Lung microvascular endothelial cell (primary cell): ENCODE measurements around the gene IPO8. TPM values are rescaled to one million over a fixed set of nuclear protein-coding genes. Genes with fewer than 3 reads are reported as not detected.

Experiments
- DNase-seq, 2 donors: peaks; one replicate each; pipeline versions ENCODE4 v3.0.0 to v3.0.0-alpha.2; 2010; ENCODE audit warnings: low read depth in 2 of 2
- total RNA-seq: library from RNA; depleted of rRNA; stranded (reverse); fragments of >200 nt; gene quantifications from 2 replicates; pipeline ENCODE4 v1.2.1, GENCODE V29; 2014

The IPO8 gene
- total RNA-seq = 31.5 and 32.0 TPM in 2 replicates

- peak; percentile 94 to 96 for DNase-seq
Measured at GRCh38 chr12:30695199-30696102, at the start of gene IPO8. Gene IPO8, minus strand, starts transcription at chr12:30695869. Its CDS starts 222 bp downstream, at chr12:30695647.

- DNase-seq = no peak
Measured at GRCh38 chr12:30744321-30744720, 48.7 kb upstream of the IPO8 start.

- DNase-seq = no peak
Measured at GRCh38 chr12:30740274-30740673, 44.6 kb upstream of the IPO8 start.

GRCh38 chr12:30739020-30739419 lies 43.4 kb upstream of the IPO8 start:
- DNase-seq = no peak

GRCh38 chr12:30732954-30733637 lies 37.4 kb upstream of the IPO8 start:
- no peak for DNase-seq

GRCh38 chr12:30730011-30730410 lies 34.3 kb upstream of the IPO8 start:
- DNase-seq = no peak

GRCh38 chr12:30729547-30729946 lies 33.9 kb upstream of the IPO8 start:
- no peak for DNase-seq

GRCh38 chr12:30726647-30727046 lies 31.0 kb upstream of the IPO8 start:
- no peak for DNase-seq

- peak in 1 of 2 donors; percentile 85 for DNase-seq
Measured at GRCh38 chr12:30725739-30726138, 30.1 kb upstream of the IPO8 start.

- DNase-seq = no peak
Measured at GRCh38 chr12:30719060-30719459, 23.4 kb upstream of the IPO8 start.

GRCh38 chr12:30707613-30708342 lies 12.1 kb upstream of the IPO8 start:
- no peak for DNase-seq

GRCh38 chr12:30706476-30706875 lies 10.8 kb upstream of the IPO8 start:
- DNase-seq = peak in 1 of 2 donors; percentile 18

GRCh38 chr12:30701056-30701455 lies 5.4 kb upstream of the IPO8 start:
- DNase-seq = no peak

GRCh38 chr12:30700216-30700900 lies 4.7 kb upstream of the IPO8 start:
- peak in 1 of 2 donors; percentile 77 for DNase-seq

GRCh38 chr12:30698346-30698745 lies 2.7 kb upstream of the IPO8 start:
- DNase-seq = no peak

GRCh38 chr12:30696943-30697342 lies 1.3 kb upstream of the IPO8 start:
- DNase-seq = no peak

GRCh38 chr12:30696486-30696885 lies 817 bp upstream of the IPO8 start:
- DNase-seq = no peak

GRCh38 chr12:30696103-30696408 lies 387 bp upstream of the IPO8 start:
- DNase-seq = no peak

- DNase-seq = peak; percentile 64 to 76
Measured at GRCh38 chr12:30694412-30695198, 1.1 kb downstream of the IPO8 start.

- DNase-seq = no peak
Measured at GRCh38 chr12:30692470-30692869, 3.2 kb downstream of the IPO8 start.
